MM.1S (cell line): ENCODE results near the gene ARHGEF38.

Source experiments
- EZH2 ChIP-seq: fragments of 300-600 bp; sonication (generic); optimal IDR thresholded peaks from 2 replicates; pipeline ENCODE3; 2017; ENCODE audit warnings: low read depth, mild to moderate bottlenecking, antibody characterized with exemption, low read length, mixed read lengths
- EZH2phosphoT487 ChIP-seq: fragments of 300-600 bp; sonication (generic); IDR thresholded peaks from 2 replicates; pipeline ENCODE4 v1.6.1; 2018; ENCODE audit warnings: antibody characterized with exemption, low read length
- TF ChIP-seq, protein P1 (sequence below): fragments of 300-600 bp; sonication (generic); IDR thresholded peaks from 2 replicates; pipeline ENCODE4 v1.5.1; 2016; ENCODE audit warnings: antibody characterized with exemption, low read length, mixed read lengths

DNA sequence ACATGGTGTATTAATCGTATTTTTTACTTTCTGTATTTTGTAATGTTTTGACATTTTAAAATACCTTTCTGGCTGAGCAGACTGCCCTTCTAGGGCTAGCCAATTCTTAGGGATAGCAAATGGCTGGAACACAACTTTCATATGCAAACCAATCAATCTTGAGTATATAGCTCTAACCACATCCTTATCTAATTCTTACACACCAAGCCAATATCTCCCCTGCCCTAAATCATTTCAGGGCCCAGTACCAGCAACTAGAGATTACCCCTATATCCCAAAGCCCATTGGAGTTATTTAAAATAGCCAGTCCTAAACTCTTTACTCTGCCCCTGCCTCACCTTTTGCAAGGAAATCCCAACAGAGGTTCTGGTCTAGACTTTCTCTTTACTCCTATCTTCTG, 97.8 kb downstream of the ARHGEF38 start:
- TF ChIP-seq, protein P1, sequence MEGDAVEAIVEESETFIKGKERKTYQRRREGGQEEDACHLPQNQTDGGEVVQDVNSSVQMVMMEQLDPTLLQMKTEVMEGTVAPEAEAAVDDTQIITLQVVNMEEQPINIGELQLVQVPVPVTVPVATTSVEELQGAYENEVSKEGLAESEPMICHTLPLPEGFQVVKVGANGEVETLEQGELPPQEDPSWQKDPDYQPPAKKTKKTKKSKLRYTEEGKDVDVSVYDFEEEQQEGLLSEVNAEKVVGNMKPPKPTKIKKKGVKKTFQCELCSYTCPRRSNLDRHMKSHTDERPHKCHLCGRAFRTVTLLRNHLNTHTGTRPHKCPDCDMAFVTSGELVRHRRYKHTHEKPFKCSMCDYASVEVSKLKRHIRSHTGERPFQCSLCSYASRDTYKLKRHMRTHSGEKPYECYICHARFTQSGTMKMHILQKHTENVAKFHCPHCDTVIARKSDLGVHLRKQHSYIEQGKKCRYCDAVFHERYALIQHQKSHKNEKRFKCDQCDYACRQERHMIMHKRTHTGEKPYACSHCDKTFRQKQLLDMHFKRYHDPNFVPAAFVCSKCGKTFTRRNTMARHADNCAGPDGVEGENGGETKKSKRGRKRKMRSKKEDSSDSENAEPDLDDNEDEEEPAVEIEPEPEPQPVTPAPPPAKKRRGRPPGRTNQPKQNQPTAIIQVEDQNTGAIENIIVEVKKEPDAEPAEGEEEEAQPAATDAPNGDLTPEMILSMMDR = no peak
- TF ChIP-seq EZH2phosphoT487 (no peak), EZH2 (no peak)
